Muscle of leg (tissue), 11 donors: Measurements from ENCODE around the gene KCNG4. TPM values are rescaled to one million over a fixed set of nuclear protein-coding genes. Genes with fewer than 3 reads are reported as not detected.
A peak's percentile ranks its signal among the peaks of the same experiment; 100 is the strongest.

Experiments used
- DNase-seq: peaks from one replicate; pipeline ENCODE4 v3.0.0; 2013
- H3K27ac ChIP-seq: one replicate; pipeline ENCODE4 v1.5.1; 2013; ENCODE audit warnings: mild to moderate bottlenecking, low read length, control low read depth
- H3K27me3 ChIP-seq: one replicate; pipeline ENCODE4 v1.6.1; 2013; ENCODE audit warnings: low read length; ENCODE audit not compliant: control insufficient read depth, insufficient read depth
- H3K36me3 ChIP-seq: one replicate; pipeline ENCODE4 v1.6.1; 2013; ENCODE audit warnings: low read length; ENCODE audit not compliant: control insufficient read depth, insufficient read depth
- H3K4me1 ChIP-seq: one replicate; pipeline ENCODE4 v1.6.1; 2013; ENCODE audit warnings: low read length; ENCODE audit not compliant: control insufficient read depth, insufficient read depth
- H3K4me3 ChIP-seq: one replicate; pipeline ENCODE4 v1.5.1; 2013; ENCODE audit warnings: low read length, control low read depth
- H3K9me3 ChIP-seq: replicated peaks from 2 replicates; pipeline ENCODE4 v1.6.1; 2013; ENCODE audit warnings: low read depth, low read length; ENCODE audit not compliant: control insufficient read depth
- WGBS: methylation state at CpG from one replicate; pipeline ENCODE4 v1.1.5; 2013; ENCODE audit warnings: missing lambda C conversion rate; ENCODE audit not compliant: insufficient coverage; 5-methylcytosine and 5-hydroxymethylcytosine counted together
- polyA plus RNA-seq, 8 donors: library from polyadenylated mRNA; unstranded; fragments of 120-200 nt; gene quantifications; one replicate each; pipeline versions ENCODE4 v1.2.1 to v1.2.3, GENCODE V29; 2013; ENCODE audit warnings: inconsistent platforms in 1 of 8, low replicate concordance in 1 of 8; ENCODE audit not compliant: insufficient read length in 8 of 8, insufficient read depth in 1 of 8
- total RNA-seq: library from RNA; stranded (reverse); fragments of 120-200 nt; gene quantifications from one replicate; pipeline ENCODE4 v1.2.4, GENCODE V29; 2013

The KCNG4 gene
- total and polyA plus RNA-seq, 9 donors = under 0.01 to 0.08 (median 0.04) TPM; not detected in 1

DNA sequence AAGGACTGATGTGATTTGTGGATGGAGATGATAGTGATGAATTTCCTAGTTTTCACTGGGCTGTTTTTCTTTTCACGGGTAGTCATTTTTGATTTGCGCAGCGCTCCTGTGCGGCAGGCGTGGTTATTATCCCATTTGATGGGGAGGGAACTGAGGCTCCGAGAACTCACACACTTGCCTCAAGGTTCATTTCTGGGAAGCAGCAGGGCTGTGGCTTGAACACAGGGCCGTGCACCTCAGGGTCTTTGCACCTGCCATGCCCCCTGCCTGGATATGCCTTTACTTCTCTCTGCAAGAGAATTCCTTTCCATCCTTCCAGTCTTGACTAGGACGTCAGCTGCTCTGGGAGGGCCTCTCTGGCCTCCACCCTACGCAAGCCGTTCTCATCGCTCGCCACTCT, 38.5 kb upstream of the KCNG4 start:
- no peak for DNase-seq
- Histone ChIP-seq H3K36me3 (no peaks in the 10 kb centered on the region), H3K27me3 (peaks cover 5% of the 10 kb centered on the region), H3K27ac (no peak overlapping the region), H3K4me3 (no peak overlapping the region), H3K4me1 (no peaks in the 10 kb centered on the region), H3K9me3 (no peaks in the 10 kb centered on the region)
- 73% methylated on average over 6 of the region's 12 CpGs for WGBS

DNA sequence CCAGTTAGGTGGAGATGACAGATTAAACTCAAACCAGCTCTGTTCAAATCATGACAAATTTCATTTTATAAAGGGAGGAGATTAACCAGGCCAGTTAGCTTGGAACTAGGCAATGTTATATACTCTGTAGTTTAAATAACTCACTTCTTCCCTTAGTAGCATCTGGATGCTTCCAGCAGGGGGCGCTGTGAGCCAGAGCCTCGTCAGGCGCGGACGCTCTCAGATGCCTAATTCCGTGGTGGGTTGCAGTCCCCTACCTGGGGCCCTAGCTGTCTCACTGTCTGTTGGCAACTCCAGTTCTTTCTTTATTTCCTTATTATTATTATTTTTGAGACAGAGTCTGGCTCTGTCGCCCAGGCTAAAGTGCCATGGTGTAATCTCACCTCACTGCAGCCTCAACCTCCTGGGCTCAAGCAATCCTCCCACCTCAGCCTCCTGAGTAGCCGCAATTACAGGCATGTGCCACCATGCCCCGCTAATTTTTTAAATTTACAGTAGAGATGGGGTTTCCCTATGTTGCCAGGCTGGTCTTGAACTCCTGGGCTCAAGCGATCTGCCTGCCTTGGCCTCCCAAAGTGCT, 37.5 kb upstream of the KCNG4 start:
- H3K4me1 ChIP-seq = no peaks in the 10 kb centered on the region
- 23% methylated on average over 9 of the region's 10 CpGs for WGBS
- DNase-seq = peak; percentile 54
- no peaks in the 10 kb centered on the region for H3K36me3 ChIP-seq
- H3K27me3 ChIP-seq = peaks cover 5% of the 10 kb centered on the region
- H3K27ac ChIP-seq = no peak overlapping the region
- no peak overlapping the region for H3K4me3 ChIP-seq
- no peaks in the 10 kb centered on the region for H3K9me3 ChIP-seq

DNA sequence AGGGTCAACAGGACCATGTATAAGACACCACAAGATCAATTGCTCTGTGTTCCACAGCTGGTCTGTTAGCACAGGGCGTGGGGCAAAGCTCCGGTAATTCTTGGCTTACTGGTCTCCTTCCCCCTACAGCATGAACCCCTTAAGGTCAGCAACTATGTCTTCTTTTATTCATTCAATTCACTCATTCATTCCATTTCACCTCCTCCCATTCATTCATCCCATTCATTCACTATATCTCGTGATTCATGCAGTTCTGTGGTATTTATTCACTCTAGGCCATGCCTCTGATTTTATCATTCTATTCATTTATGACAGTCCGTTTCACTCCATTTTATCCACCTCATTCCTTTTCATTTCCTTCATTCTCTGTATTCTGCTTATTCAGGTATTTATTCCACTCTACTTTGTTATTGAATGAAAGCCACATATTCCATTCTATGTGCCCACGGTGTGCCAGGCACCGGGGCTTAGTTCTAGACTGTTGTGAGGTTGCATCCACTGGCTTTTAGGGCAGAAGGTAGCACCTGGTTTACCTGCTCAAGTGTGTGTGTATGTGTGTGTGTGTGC, 35.9 kb upstream of the KCNG4 start:
- H3K27me3 ChIP-seq = peaks cover 9% of the 10 kb centered on the region
- no peaks in the 10 kb centered on the region for H3K9me3 ChIP-seq
- no peaks in the 10 kb centered on the region for H3K36me3 ChIP-seq
- H3K4me3 ChIP-seq = no peak overlapping the region
- no peak overlapping the region for H3K27ac ChIP-seq
- 74% methylated on average over 4 of the region's 6 CpGs for WGBS
- DNase-seq = no peak
- H3K4me1 ChIP-seq = no peaks in the 10 kb centered on the region

DNA sequence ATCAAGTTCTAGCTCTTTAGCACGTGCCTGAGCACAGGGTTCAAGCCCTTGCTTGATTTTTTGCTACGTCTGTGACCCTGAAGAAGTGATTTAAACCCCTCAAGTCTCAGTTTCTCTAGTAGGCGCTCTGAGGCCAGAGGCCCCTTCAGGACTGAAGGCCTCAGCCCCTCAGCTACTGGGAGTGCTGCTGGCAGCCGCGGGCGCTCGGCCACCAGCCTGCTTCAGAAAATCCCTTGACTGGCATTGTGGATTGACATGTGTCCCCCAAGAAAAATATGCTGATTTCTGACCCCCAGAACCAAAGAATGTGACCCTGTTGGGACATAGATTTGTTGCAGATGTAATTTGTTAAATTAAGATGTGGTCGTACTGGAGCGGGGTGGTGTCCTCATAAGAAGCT, 34.7 kb upstream of the KCNG4 start:
- DNase-seq = no peak
- no peaks in the 10 kb centered on the region for H3K36me3 ChIP-seq
- WGBS = 79% methylated on average over 9 of the region's 9 CpGs

DNA sequence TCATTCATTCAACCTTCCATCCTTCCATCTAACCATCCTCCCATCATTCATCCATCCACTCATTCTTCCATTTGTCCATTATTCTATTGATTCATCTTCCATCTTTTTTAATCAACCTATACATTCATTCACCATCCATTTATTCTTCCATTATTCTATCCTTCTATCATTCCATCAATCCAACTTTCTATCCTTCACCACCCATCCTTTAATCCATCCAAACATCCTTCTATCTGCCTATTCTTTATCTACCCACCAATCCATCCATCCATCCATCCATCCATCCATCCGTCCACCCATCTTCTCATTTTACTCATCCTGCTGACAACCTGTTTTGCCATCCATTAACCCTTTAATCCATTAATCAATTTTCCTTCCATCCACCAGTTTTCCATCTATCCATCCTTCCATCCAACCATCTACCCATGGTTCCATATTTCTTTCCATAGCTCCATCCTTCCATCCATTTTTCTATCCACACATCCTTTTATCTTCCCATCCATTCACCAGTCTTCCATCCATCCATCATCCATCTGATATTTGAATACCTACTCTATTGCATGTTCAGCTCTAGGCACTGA, 33.0 kb upstream of the KCNG4 start:
- WGBS = 0% methylated on average over 1 of the region's 1 CpG
- H3K4me1 ChIP-seq = no peaks in the 10 kb centered on the region
- H3K27me3 ChIP-seq = peaks cover 7% of the 10 kb centered on the region
- no peak overlapping the region for H3K4me3 ChIP-seq
- no peak overlapping the region for H3K27ac ChIP-seq
- no peaks in the 10 kb centered on the region for H3K9me3 ChIP-seq
- no peaks in the 10 kb centered on the region for H3K36me3 ChIP-seq
- DNase-seq = no peak

More for the DNA sequence above, 34.7 kb upstream of the KCNG4 start:
- Histone ChIP-seq H3K4me1 (no peaks in the 10 kb centered on the region), H3K27me3 (peaks cover 7% of the 10 kb centered on the region), H3K9me3 (no peaks in the 10 kb centered on the region), H3K27ac (no peak overlapping the region), H3K4me3 (no peak overlapping the region)

DNA sequence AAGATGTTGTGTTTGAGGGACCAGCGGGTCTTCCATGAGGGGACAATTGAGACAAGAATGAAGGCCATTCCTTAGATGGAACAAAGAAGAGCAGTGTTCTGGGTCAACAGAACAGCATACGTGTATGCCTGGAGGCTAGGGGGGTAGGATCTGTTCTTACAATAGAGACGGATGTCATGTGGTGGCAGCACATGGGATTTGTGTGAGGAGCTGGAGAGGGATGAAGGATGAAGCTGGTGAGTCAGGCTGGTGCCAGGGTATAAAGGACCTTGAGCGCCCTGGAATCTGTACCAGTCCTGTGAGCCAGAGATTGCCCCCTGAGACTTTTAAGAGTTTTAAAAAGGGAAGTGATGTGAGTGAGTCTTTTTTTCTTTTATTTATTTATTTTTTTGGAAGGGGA, 32.1 kb upstream of the KCNG4 start:
- Histone ChIP-seq H3K9me3 (no peaks in the 10 kb centered on the region), H3K27ac (no peak overlapping the region), H3K36me3 (no peaks in the 10 kb centered on the region), H3K27me3 (peaks cover 7% of the 10 kb centered on the region), H3K4me3 (no peak overlapping the region), H3K4me1 (no peaks in the 10 kb centered on the region)
- DNase-seq = no peak
- WGBS = 70% methylated on average over 4 of the region's 4 CpGs

DNA sequence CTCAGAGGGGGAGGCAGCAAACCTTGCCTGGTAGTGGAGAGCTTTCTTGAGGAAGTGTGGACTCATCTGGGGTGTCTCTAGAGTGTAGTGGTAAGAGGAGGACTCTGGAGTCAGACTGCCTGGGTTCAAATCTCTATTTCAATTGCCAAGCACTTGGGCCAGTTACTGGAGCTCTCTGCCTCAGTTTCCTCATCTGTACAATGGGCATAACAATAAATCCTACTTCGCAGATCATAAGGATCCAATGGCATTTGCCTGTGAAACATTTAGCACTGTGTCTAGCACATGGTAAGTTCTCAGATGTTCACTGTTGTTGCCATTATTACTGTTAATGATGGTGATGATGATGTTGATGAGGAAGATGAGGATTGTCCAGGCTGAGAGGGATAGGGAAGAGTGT, 31.2 kb upstream of the KCNG4 start:
- Histone ChIP-seq H3K36me3 (no peaks in the 10 kb centered on the region), H3K27me3 (peaks cover 7% of the 10 kb centered on the region), H3K9me3 (no peaks in the 10 kb centered on the region), H3K4me3 (no peak overlapping the region), H3K27ac (no peak overlapping the region), H3K4me1 (no peaks in the 10 kb centered on the region)
- WGBS = no CpG with 5 or more reads among the region's 1 CpG
- DNase-seq = no peak

DNA sequence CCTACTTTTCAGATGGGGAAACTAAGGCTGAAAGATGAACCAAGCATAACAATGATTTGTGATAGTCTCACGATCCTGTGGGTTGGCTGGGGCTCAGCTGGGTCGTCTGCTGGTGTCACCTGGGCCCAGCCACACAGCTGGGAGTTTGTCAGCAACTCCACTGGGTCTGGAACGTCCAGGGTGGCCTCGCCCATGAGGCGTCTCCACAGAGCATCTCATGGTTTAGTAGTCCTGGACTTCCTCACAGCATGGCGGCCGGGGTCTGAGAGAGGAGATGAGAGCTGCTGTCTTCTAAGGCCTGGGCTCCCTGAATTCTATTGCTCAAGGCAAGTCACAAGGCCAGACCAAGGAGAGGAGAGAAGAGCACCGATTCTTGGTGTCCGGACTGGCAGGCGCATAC, 30.7 kb upstream of the KCNG4 start:
- Histone ChIP-seq H3K9me3 (no peaks in the 10 kb centered on the region), H3K36me3 (no peaks in the 10 kb centered on the region), H3K4me3 (no peak overlapping the region), H3K4me1 (no peaks in the 10 kb centered on the region), H3K27me3 (peaks cover 7% of the 10 kb centered on the region), H3K27ac (no peak overlapping the region)
- no peak for DNase-seq
- WGBS = 73% methylated on average over 9 of the region's 10 CpGs

DNA sequence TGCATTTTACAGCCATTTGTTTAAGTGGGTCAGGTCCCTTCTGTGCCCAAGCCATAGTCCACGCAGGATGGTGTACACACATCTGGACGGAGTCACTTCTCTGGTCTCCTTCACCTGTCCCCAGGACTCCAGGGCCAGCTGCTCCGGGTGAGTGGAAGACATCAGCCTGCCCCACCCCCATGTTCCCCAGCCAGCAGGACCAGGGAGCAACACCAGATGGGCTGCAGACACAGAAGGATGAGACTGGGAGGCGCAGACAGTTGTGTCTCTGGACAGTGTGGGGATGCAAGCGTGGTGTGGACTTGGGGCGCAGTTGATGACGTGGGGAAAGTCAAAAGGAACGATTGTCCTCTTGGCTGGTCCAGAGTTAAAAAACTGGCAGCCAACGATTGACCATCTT, 30.3 kb upstream of the KCNG4 start:
- DNase-seq = no peak
- H3K4me3 ChIP-seq = no peak overlapping the region
- 89% methylated on average over 5 of the region's 9 CpGs for WGBS
- no peaks in the 10 kb centered on the region for H3K9me3 ChIP-seq
- H3K36me3 ChIP-seq = no peaks in the 10 kb centered on the region
- H3K4me1 ChIP-seq = no peaks in the 10 kb centered on the region
- H3K27me3 ChIP-seq = peaks cover 7% of the 10 kb centered on the region
- H3K27ac ChIP-seq = no peak overlapping the region

DNA sequence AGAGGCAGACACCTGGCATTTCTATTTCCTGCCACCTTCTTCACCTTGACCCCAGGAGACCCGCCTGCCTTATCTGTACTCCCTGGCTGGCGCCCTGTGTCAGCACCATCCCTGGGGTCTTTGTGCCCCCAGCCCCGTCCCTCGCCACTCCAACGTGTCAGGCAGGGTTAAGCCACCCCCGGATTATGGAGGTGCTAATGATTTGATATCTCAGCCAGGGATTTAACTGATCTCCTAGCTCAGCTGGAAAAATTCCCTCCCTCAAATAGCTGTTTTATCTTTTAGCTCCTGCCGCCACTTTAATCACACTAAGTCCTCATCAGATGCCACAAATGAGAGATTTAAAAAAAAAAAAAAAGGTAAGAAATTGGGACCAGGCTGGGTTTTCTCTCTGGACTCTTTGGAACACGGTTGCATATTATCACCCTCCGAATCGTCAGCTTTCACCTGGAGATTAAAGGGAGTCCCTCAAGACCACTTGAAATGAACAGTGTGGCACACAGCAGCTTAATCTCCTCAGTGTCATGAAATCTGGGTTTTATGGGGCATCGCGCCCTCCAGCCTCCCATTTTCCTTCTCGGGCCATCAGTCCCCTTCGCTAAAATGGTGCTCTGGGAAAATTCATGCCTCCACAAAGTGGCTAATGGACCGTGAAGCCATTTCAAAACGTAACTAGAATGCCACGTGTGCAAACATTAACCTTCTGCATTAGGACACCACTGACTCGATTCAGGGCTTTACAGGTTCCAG, 28.7 kb upstream of the KCNG4 start:
- H3K27ac ChIP-seq = no peak overlapping the region
- 50% methylated on average over 6 of the region's 18 CpGs for WGBS
- H3K36me3 ChIP-seq = no peaks in the 10 kb centered on the region
- H3K9me3 ChIP-seq = no peaks in the 10 kb centered on the region
- no peak for DNase-seq
- H3K27me3 ChIP-seq = peaks cover 5% of the 10 kb centered on the region
- no peaks in the 10 kb centered on the region for H3K4me1 ChIP-seq
- H3K4me3 ChIP-seq = no peak overlapping the region
